Measurements from ENCODE around the gene EVI5.

DNA sequence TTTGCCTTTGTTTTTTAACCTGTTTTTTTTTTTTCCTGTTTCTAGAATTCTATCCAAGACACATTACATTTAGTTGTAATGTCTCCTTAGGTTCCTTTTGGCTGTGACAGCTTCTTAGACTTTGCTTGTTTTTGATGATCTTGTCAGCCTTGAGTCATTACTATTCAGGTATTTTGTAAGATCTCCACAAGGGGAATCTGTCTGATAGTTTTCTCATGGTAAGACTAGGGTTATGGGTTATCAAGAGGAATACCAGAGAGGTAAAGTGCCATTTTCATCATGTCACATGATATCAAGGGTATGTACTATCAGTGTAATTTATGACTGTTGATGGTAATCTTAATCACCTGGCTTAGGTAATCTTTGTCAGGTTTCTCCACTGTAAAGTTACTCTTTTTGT lies 199.1 kb downstream of the EVI5 start:
- TF ChIP-seq, protein P1, sequence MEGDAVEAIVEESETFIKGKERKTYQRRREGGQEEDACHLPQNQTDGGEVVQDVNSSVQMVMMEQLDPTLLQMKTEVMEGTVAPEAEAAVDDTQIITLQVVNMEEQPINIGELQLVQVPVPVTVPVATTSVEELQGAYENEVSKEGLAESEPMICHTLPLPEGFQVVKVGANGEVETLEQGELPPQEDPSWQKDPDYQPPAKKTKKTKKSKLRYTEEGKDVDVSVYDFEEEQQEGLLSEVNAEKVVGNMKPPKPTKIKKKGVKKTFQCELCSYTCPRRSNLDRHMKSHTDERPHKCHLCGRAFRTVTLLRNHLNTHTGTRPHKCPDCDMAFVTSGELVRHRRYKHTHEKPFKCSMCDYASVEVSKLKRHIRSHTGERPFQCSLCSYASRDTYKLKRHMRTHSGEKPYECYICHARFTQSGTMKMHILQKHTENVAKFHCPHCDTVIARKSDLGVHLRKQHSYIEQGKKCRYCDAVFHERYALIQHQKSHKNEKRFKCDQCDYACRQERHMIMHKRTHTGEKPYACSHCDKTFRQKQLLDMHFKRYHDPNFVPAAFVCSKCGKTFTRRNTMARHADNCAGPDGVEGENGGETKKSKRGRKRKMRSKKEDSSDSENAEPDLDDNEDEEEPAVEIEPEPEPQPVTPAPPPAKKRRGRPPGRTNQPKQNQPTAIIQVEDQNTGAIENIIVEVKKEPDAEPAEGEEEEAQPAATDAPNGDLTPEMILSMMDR (IDR thresholded peaks at IDR 0.05) = no peak
- no peak for TF ChIP-seq POLR2A (IDR thresholded peaks at IDR 0.05)

Measured in sigmoid colon (tissue), 3 donors.